ENCODE data around the gene FEZ2. TPM values are rescaled to one million over a fixed set of nuclear protein-coding genes. Genes with fewer than 3 reads are reported as not detected.

The FEZ2 gene
- total RNA-seq, 1 donor from 2014 or later, result 70.7 TPM

DNA sequence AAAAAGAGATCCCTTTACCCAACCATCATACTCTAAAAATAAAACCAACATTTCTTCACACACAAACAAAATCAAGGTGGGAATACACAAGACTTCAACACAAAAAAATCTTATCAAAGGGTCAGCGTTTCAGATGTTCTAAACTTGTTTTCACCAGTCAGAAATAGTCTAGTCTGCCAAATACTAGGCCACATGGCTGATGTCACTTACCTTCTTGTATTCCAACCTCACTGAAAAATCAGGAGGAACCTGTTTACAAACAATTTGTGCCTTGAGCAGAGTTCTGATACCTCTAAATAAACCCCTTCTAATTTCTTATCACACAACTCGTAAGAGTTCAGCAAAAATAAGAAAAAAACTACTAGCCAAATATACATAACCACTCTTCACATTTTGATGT, 20.1 kb downstream of the FEZ2 start:
- no peak overlapping the region for H3K4me3 ChIP-seq
- no peak overlapping the region for H2AFZ ChIP-seq (replicated peaks)
- H3K27ac Mint-ChIP-seq, result no peak overlapping the region
- H3K4me3 Mint-ChIP-seq, result no peak overlapping the region
- H3K27ac ChIP-seq, result no peak overlapping the region
- H3K9ac ChIP-seq, result no peak overlapping the region
- H3K9me3 ChIP-seq (ENCODE audit: low read depth), result no peaks in the 10 kb centered on the region
- H3K9me3 Mint-ChIP-seq, result no peaks in the 10 kb centered on the region
- no peaks in the 10 kb centered on the region for H3F3A ChIP-seq (ENCODE audit: low read depth)
- no peaks in the 10 kb centered on the region for H4K20me1 ChIP-seq (ENCODE audit: low read depth)
- no peak overlapping the region for H3K4me2 ChIP-seq
- no peaks in the 10 kb centered on the region for H3K79me2 ChIP-seq (ENCODE audit: low read depth)
- peaks cover 14% of the 10 kb centered on the region for H3K36me3 ChIP-seq
- peaks cover 1% of the 10 kb centered on the region for H3K4me1 Mint-ChIP-seq
- no peaks in the 10 kb centered on the region for H3K4me1 ChIP-seq
- no peaks in the 10 kb centered on the region for H3K27me3 ChIP-seq
- peaks cover 63% of the 10 kb centered on the region for H3K36me3 Mint-ChIP-seq
- no peak for TF ChIP-seq EZH2phosphoT487 (IDR thresholded peaks at IDR 0.05)
- TF ChIP-seq, protein P1, sequence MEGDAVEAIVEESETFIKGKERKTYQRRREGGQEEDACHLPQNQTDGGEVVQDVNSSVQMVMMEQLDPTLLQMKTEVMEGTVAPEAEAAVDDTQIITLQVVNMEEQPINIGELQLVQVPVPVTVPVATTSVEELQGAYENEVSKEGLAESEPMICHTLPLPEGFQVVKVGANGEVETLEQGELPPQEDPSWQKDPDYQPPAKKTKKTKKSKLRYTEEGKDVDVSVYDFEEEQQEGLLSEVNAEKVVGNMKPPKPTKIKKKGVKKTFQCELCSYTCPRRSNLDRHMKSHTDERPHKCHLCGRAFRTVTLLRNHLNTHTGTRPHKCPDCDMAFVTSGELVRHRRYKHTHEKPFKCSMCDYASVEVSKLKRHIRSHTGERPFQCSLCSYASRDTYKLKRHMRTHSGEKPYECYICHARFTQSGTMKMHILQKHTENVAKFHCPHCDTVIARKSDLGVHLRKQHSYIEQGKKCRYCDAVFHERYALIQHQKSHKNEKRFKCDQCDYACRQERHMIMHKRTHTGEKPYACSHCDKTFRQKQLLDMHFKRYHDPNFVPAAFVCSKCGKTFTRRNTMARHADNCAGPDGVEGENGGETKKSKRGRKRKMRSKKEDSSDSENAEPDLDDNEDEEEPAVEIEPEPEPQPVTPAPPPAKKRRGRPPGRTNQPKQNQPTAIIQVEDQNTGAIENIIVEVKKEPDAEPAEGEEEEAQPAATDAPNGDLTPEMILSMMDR (IDR thresholded peaks at IDR 0.05), result no peak
- no peak for TF ChIP-seq EZH2 (IDR thresholded peaks at IDR 0.05)
- peaks cover 2% of the 10 kb centered on the region for H3K27me3 Mint-ChIP-seq (ENCODE audit: insufficient read depth, low read depth)
- DNase-seq (ENCODE audit: low spot score), result no peak

DNA sequence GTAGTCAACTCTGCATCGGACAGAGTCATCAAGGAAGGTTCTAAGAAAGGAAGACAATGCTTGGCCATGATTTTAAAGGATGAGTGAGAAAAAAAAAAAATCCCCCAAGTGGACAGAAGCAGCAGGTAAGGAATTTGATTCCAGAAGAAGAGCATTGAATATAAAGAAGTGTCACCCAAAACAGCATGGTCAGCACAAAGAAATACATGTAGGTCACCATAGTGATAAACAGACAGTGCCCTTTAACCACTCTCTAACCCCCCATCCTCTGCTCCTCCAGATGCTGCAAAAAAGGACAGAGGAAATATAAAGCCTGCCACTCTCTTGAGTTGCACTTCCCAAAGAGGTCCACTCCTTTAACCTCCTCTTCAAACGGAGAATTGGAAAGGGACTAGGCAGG, 23.4 kb downstream of the FEZ2 start:
- no peak for TF ChIP-seq EZH2phosphoT487 (IDR thresholded peaks at IDR 0.05)
- no peak for TF ChIP-seq EZH2 (IDR thresholded peaks at IDR 0.05)
- TF ChIP-seq, protein P1 (IDR thresholded peaks at IDR 0.05), result no peak
- Mint-ChIP-seq H3K27me3 (ENCODE audit: insufficient read depth, low read depth) (no peaks in the 10 kb centered on the region), H3K27ac (no peak overlapping the region), H3K9me3 (no peaks in the 10 kb centered on the region), H3K4me3 (no peak overlapping the region), H3K36me3 (peaks cover 50% of the 10 kb centered on the region), H3K4me1 (peaks cover 11% of the 10 kb centered on the region)
- Histone ChIP-seq H3K27ac (no peak overlapping the region), H3K36me3 (no peaks in the 10 kb centered on the region), H3K4me3 (no peak overlapping the region), H4K20me1 (ENCODE audit: low read depth) (no peaks in the 10 kb centered on the region), H3K27me3 (no peaks in the 10 kb centered on the region), H3K4me2 (no peak overlapping the region), H2AFZ (replicated peaks) (no peak overlapping the region), H3K79me2 (ENCODE audit: low read depth) (peaks cover 5% of the 10 kb centered on the region), H3K9me3 (ENCODE audit: low read depth) (no peaks in the 10 kb centered on the region), H3K9ac (no peak overlapping the region), H3K4me1 (no peaks in the 10 kb centered on the region), H3F3A (ENCODE audit: low read depth) (no peaks in the 10 kb centered on the region)
- no peak for DNase-seq (ENCODE audit: low spot score)

DNA sequence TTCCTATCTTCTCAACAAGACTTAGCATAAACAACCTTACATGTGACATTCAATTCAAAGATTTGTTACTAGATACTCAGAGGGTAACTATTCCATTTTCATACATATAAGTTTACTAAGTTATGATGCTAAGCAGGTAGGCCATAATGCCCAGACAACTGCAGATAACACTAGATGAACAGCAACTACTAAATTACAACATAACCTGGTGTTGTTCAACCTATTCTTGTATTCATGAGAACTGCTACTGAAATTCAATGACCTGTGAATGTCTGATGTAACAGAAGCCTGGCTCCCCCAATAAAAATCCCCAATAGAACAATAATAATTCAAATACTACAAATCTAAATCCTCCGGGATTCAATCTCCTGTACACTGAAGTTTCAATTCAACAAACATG, 24.8 kb downstream of the FEZ2 start:
- Histone ChIP-seq H3K4me1 (no peaks in the 10 kb centered on the region), H3K4me3 (no peak overlapping the region), H2AFZ (replicated peaks) (no peak overlapping the region), H3F3A (ENCODE audit: low read depth) (no peaks in the 10 kb centered on the region), H4K20me1 (ENCODE audit: low read depth) (no peaks in the 10 kb centered on the region), H3K4me2 (no peak overlapping the region), H3K9ac (no peak overlapping the region), H3K27ac (no peak overlapping the region), H3K36me3 (no peaks in the 10 kb centered on the region), H3K27me3 (no peaks in the 10 kb centered on the region), H3K9me3 (ENCODE audit: low read depth) (no peaks in the 10 kb centered on the region), H3K79me2 (ENCODE audit: low read depth) (peaks cover 5% of the 10 kb centered on the region)
- DNase-seq (ENCODE audit: low spot score), result no peak
- Mint-ChIP-seq H3K4me3 (no peak overlapping the region), H3K27me3 (ENCODE audit: insufficient read depth, low read depth) (no peaks in the 10 kb centered on the region), H3K9me3 (no peaks in the 10 kb centered on the region), H3K27ac (no peak overlapping the region), H3K36me3 (peaks cover 36% of the 10 kb centered on the region), H3K4me1 (peaks cover 15% of the 10 kb centered on the region)
- no peak for TF ChIP-seq EZH2 (IDR thresholded peaks at IDR 0.05)
- no peak for TF ChIP-seq EZH2phosphoT487 (IDR thresholded peaks at IDR 0.05)
- TF ChIP-seq, protein P1 (IDR thresholded peaks at IDR 0.05), result no peak

DNA sequence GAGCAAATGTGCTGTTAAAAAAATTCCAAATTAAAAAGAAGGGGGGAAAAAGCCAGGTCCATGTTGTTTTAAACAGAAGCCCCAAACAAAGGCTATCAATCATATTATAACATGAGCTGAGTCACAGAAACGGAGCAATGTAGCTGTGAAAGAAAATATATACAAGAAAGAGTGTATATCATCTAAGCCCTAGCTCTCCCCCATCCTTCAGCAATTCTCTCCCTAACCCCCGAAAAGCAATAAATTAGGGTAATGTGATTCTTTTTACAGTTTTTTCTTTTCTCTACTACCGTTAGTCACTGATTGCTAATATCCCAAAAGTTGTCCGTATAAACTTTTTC, 25.3 kb downstream of the FEZ2 start:
- H3K36me3 Mint-ChIP-seq, result peaks cover 33% of the 10 kb centered on the region
- TF ChIP-seq EZH2phosphoT487 (IDR thresholded peaks at IDR 0.05) (no peak), EZH2 (IDR thresholded peaks at IDR 0.05) (no peak)
- TF ChIP-seq, protein P1 (IDR thresholded peaks at IDR 0.05), result no peak
- Histone ChIP-seq H3K4me3 (no peak overlapping the region), H3K9me3 (ENCODE audit: low read depth) (no peaks in the 10 kb centered on the region), H4K20me1 (ENCODE audit: low read depth) (no peaks in the 10 kb centered on the region), H3K27ac (no peak overlapping the region), H3K4me1 (no peaks in the 10 kb centered on the region), H3K79me2 (ENCODE audit: low read depth) (peaks cover 5% of the 10 kb centered on the region), H3K4me2 (no peak overlapping the region), H3K27me3 (no peaks in the 10 kb centered on the region), H3F3A (ENCODE audit: low read depth) (no peaks in the 10 kb centered on the region), H3K36me3 (no peaks in the 10 kb centered on the region), H3K9ac (no peak overlapping the region), H2AFZ (replicated peaks) (no peak overlapping the region)
- no peaks in the 10 kb centered on the region for H3K9me3 Mint-ChIP-seq
- peaks cover 15% of the 10 kb centered on the region for H3K4me1 Mint-ChIP-seq
- no peak overlapping the region for H3K4me3 Mint-ChIP-seq
- no peak for DNase-seq (ENCODE audit: low spot score)
- H3K27me3 Mint-ChIP-seq (ENCODE audit: insufficient read depth, low read depth), result no peaks in the 10 kb centered on the region
- H3K27ac Mint-ChIP-seq, result no peak overlapping the region

All from neural progenitor cell (in vitro differentiated cells).